Endodermal cell (in vitro differentiated cells): Measurements from ENCODE around the gene GSTT4. TPM values are rescaled to one million over a fixed set of nuclear protein-coding genes. Genes with fewer than 3 reads are reported as not detected.

Experiments
- DNase-seq: peaks from one replicate; pipeline ENCODE4 v3.0.0-alpha.2; 2017
- H3K27ac ChIP-seq: 2 replicates; pipeline ENCODE4 v1.5.1; 2013; ENCODE audit warnings: mild to moderate bottlenecking, low read depth, low read length, moderate library complexity
- H3K27me3 ChIP-seq: 2 replicates; pipeline ENCODE4 v1.6.1; 2013; ENCODE audit warnings: mild to moderate bottlenecking, low read length, moderate library complexity; ENCODE audit not compliant: insufficient read depth, control insufficient read depth, poor library complexity, severe bottlenecking
- H3K36me3 ChIP-seq: 2 replicates; pipeline ENCODE4 v1.7.0; 2013; ENCODE audit warnings: mild to moderate bottlenecking, low read length, moderate library complexity; ENCODE audit not compliant: control insufficient read depth, insufficient read depth
- H3K4me1 ChIP-seq: one replicate; pipeline ENCODE4 v1.7.0; 2013; ENCODE audit warnings: low read length; ENCODE audit not compliant: control insufficient read depth, insufficient read depth
- H3K4me3 ChIP-seq: 2 replicates; pipeline ENCODE4 v1.5.1; 2013; ENCODE audit warnings: mild to moderate bottlenecking, low read length, moderate library complexity
- H3K9ac ChIP-seq: 2 replicates; pipeline ENCODE4 v1.6.1; 2013; ENCODE audit warnings: mild to moderate bottlenecking, low read length, moderate library complexity; ENCODE audit not compliant: poor library complexity, severe bottlenecking; ENCODE audit errors: extremely low read depth
- H3K9me3 ChIP-seq: 2 replicates; pipeline ENCODE4 v1.6.1; 2013; ENCODE audit warnings: mild to moderate bottlenecking, low read length, moderate library complexity; ENCODE audit not compliant: control insufficient read depth
- H3K27ac Mint-ChIP-seq: 2 replicates; pipeline ENCODE4 v1.8.0; 2020; ENCODE audit warnings: mixed read lengths
- H3K27me3 Mint-ChIP-seq: 2 replicates; pipeline ENCODE4 v1.8.0; 2021; ENCODE audit warnings: mild to moderate bottlenecking, mixed read lengths; ENCODE audit not compliant: insufficient read depth
- H3K36me3 Mint-ChIP-seq: 2 replicates; pipeline ENCODE4 v1.8.0; 2020; ENCODE audit warnings: low read depth, mixed read lengths
- H3K4me1 Mint-ChIP-seq: 2 replicates; pipeline ENCODE4 v1.8.0; 2020; ENCODE audit warnings: mixed read lengths
- H3K4me3 Mint-ChIP-seq: 2 replicates; pipeline ENCODE4 v1.8.0; 2020; ENCODE audit warnings: mild to moderate bottlenecking, moderate library complexity, mixed read lengths
- H3K9me3 Mint-ChIP-seq: 2 replicates; pipeline ENCODE4 v1.8.0; 2020; ENCODE audit warnings: mild to moderate bottlenecking, mixed read lengths
- CTCF ChIP-seq: fragments of 200-600 bp; sonication (generic); conservative IDR thresholded peaks from 2 replicates; pipeline ENCODE4 v1.5.0; 2021; ENCODE audit warnings: antibody characterized with exemption, mild to moderate bottlenecking
- WGBS, 2 experiments: methylation state at CpG; one replicate each; pipeline versions ENCODE4 v1.1.5 to v1.1.7; 2013; ENCODE audit warnings: missing lambda C conversion rate in 2 of 2, mixed read lengths in 1 of 2; ENCODE audit not compliant: insufficient coverage in 1 of 2, insufficient read length in 1 of 2; 5-methylcytosine and 5-hydroxymethylcytosine counted together
- total RNA-seq, 2 donors: library from RNA; stranded (reverse); fragmentation: NEBNext Ultra II Directional in 1 of 2; extraction: Animal tissue kit (Norgen Biotek cat#: 25700) in 1 of 2; gene quantifications; 2 replicates in 1 of 2; 3 replicates in 1 of 2; pipeline ENCODE4 v1.2.1, GENCODE V29; 2021

The GSTT4 gene
- total RNA-seq, 2 donors from 2014 or later, result not detected

GRCh38 chr22:24008022-24008283 is 2.7 kb upstream of the GSTT4 start:
- H3K27me3 ChIP-seq, result no peaks in the 10 kb centered on the region
- WGBS, 2 experiments, result 90 to 100% methylated on average over 1 of the region's 1 CpG
- Mint-ChIP-seq H3K27me3 (peaks cover 10% of the 10 kb centered on the region), H3K4me1 (peaks cover 11% of the 10 kb centered on the region), H3K27ac (no peak overlapping the region), H3K4me3 (no peak overlapping the region), H3K9me3 (no peaks in the 10 kb centered on the region), H3K36me3 (no peaks in the 10 kb centered on the region)
- no peak for DNase-seq
- TF ChIP-seq CTCF, result no peak
- H3K9me3 ChIP-seq, result peaks cover 8% of the 10 kb centered on the region
- H3K27ac ChIP-seq, result no peak overlapping the region
- H3K36me3 ChIP-seq, result no peaks in the 10 kb centered on the region
- peaks cover 4% of the 10 kb centered on the region for H3K4me1 ChIP-seq
- no peak overlapping the region for H3K4me3 ChIP-seq
- no peak overlapping the region for H3K9ac ChIP-seq

GRCh38 chr22:24007253-24008021 is 2.2 kb upstream of the GSTT4 start:
- TF ChIP-seq CTCF, result no peak
- 85 to 86% methylated on average over 6 to 8 of the region's 8 CpGs for WGBS, 2 experiments
- Histone ChIP-seq H3K4me1 (peaks cover 2% of the 10 kb centered on the region), H3K9ac (no peak overlapping the region), H3K36me3 (no peaks in the 10 kb centered on the region), H3K27me3 (no peaks in the 10 kb centered on the region), H3K4me3 (no peak overlapping the region), H3K27ac (no peak overlapping the region), H3K9me3 (peaks cover 8% of the 10 kb centered on the region)
- no peak overlapping the region for H3K27ac Mint-ChIP-seq
- H3K9me3 Mint-ChIP-seq, result no peaks in the 10 kb centered on the region
- H3K27me3 Mint-ChIP-seq, result peaks cover 10% of the 10 kb centered on the region
- no peak overlapping the region for H3K4me3 Mint-ChIP-seq
- H3K36me3 Mint-ChIP-seq, result no peaks in the 10 kb centered on the region
- peaks cover 10% of the 10 kb centered on the region for H3K4me1 Mint-ChIP-seq
- no peak for DNase-seq

GRCh38 chr22:24006914-24007214 is 1.6 kb upstream of the GSTT4 start:
- no peaks in the 10 kb centered on the region for H3K36me3 Mint-ChIP-seq
- H3K9me3 Mint-ChIP-seq, result no peaks in the 10 kb centered on the region
- no peaks in the 10 kb centered on the region for H3K36me3 ChIP-seq
- no peaks in the 10 kb centered on the region for H3K27me3 ChIP-seq
- DNase-seq, result no peak
- peaks cover 10% of the 10 kb centered on the region for H3K27me3 Mint-ChIP-seq
- 86 to 93% methylated on average over 6 of the region's 6 CpGs for WGBS, 2 experiments
- H3K4me1 ChIP-seq, result no peaks in the 10 kb centered on the region
- peaks cover 8% of the 10 kb centered on the region for H3K9me3 ChIP-seq
- no peak overlapping the region for H3K4me3 Mint-ChIP-seq
- no peak overlapping the region for H3K27ac ChIP-seq
- TF ChIP-seq CTCF, result no peak
- no peak overlapping the region for H3K27ac Mint-ChIP-seq
- H3K9ac ChIP-seq, result no peak overlapping the region
- H3K4me1 Mint-ChIP-seq, result peaks cover 6% of the 10 kb centered on the region
- no peak overlapping the region for H3K4me3 ChIP-seq
